ENCODE results near the gene NXPH4.

- TF ChIP-seq, protein P1, sequence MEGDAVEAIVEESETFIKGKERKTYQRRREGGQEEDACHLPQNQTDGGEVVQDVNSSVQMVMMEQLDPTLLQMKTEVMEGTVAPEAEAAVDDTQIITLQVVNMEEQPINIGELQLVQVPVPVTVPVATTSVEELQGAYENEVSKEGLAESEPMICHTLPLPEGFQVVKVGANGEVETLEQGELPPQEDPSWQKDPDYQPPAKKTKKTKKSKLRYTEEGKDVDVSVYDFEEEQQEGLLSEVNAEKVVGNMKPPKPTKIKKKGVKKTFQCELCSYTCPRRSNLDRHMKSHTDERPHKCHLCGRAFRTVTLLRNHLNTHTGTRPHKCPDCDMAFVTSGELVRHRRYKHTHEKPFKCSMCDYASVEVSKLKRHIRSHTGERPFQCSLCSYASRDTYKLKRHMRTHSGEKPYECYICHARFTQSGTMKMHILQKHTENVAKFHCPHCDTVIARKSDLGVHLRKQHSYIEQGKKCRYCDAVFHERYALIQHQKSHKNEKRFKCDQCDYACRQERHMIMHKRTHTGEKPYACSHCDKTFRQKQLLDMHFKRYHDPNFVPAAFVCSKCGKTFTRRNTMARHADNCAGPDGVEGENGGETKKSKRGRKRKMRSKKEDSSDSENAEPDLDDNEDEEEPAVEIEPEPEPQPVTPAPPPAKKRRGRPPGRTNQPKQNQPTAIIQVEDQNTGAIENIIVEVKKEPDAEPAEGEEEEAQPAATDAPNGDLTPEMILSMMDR (IDR thresholded peaks at IDR 0.05): peak; percentile 88 to 93
- TF ChIP-seq POLR2A (IDR thresholded peaks at IDR 0.05): no peak
These were observed 3.4 kb upstream of the NXPH4 start for GRCh38 chr12:57213058-57213715.

All from suprapubic skin (tissue), 3 donors.